Fibroblast of the aortic adventitia (primary cell): ENCODE data around the gene EMID1. TPM values are rescaled to one million over a fixed set of nuclear protein-coding genes. Genes with fewer than 3 reads are reported as not detected.

ENCODE experiments used
- DNase-seq: peaks from one replicate; pipeline ENCODE4 v3.0.0-alpha.2; 2010; ENCODE audit warnings: low read depth
- H3K4me3 ChIP-seq: 2 replicates; pipeline ENCODE4 v1.5.1; 2011; ENCODE audit warnings: low read depth, mild to moderate bottlenecking, control low read depth, low read length, moderate library complexity
- total RNA-seq: library from RNA; depleted of rRNA; stranded (reverse); fragments of >200 nt; gene quantifications from 2 replicates; pipeline ENCODE4 v1.2.3, GENCODE V29; 2012; ENCODE audit warnings: low replicate concordance
- TF ChIP-seq, protein P1 (sequence below): IDR thresholded peaks from 2 replicates; pipeline ENCODE4 v1.5.1; 2011; ENCODE audit warnings: mild to moderate bottlenecking, low read length, control low read depth, inconsistent platforms; ENCODE audit not compliant: insufficient read depth

The EMID1 gene
- total RNA-seq, 1 donor, result not detected

DNA sequence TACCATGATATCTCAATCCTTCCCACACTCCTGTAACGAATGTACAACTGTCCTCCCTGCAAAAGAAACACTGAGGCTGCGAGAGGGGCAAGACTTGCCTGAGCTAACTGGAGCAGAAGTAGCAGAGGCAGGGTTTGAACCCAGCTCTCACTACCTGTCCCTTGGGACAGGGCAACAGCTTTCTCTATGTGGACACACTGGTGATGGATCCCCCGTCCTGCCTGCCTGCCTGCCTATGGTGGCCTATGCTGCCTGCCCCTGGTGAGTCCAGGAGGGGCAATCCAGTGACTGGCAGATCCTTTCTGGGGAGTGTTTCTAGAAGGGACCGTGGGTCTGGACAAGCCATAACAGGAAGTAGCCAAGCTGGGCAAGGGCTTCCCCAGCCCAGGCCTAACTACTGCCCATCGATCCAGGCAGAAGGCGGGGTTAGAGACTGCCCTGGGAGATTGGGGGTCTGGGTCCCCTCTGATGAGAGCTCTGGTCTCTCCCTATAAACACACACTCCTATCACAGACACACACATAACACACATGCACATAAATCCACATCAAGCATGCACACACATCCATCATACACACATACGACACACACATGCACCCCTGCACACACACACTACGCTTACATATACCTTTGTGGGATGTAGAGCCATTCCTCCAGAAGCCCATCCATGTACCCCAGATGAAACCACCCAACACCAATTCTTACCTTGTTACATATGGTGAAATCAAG is 1.1 kb upstream of the EMID1 start:
- no peak for DNase-seq
- H3K4me3 ChIP-seq, result no peak overlapping the region
- TF ChIP-seq, protein P1, sequence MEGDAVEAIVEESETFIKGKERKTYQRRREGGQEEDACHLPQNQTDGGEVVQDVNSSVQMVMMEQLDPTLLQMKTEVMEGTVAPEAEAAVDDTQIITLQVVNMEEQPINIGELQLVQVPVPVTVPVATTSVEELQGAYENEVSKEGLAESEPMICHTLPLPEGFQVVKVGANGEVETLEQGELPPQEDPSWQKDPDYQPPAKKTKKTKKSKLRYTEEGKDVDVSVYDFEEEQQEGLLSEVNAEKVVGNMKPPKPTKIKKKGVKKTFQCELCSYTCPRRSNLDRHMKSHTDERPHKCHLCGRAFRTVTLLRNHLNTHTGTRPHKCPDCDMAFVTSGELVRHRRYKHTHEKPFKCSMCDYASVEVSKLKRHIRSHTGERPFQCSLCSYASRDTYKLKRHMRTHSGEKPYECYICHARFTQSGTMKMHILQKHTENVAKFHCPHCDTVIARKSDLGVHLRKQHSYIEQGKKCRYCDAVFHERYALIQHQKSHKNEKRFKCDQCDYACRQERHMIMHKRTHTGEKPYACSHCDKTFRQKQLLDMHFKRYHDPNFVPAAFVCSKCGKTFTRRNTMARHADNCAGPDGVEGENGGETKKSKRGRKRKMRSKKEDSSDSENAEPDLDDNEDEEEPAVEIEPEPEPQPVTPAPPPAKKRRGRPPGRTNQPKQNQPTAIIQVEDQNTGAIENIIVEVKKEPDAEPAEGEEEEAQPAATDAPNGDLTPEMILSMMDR, result no peak

DNA sequence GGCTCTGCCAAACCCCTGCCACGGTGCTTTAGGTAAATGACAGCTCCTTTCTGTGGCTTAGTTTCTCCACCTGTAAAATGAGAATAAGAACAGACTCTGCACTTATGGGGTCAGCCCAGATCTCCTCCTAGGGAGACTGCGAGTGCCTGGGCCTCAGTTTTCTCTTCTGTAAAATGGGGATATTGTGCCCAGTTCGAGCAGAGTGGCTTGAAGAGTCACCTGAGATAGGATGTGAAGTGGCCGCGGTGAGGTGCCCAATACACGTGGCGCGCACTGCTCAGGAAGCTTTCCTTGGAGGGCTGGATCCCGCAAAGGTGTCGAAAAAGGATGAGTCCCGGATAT is 473 bp upstream of the EMID1 start:
- DNase-seq, result no peak
- peak overlapping the region; percentile 39 for H3K4me3 ChIP-seq
- TF ChIP-seq, protein P1, result no peak

DNA sequence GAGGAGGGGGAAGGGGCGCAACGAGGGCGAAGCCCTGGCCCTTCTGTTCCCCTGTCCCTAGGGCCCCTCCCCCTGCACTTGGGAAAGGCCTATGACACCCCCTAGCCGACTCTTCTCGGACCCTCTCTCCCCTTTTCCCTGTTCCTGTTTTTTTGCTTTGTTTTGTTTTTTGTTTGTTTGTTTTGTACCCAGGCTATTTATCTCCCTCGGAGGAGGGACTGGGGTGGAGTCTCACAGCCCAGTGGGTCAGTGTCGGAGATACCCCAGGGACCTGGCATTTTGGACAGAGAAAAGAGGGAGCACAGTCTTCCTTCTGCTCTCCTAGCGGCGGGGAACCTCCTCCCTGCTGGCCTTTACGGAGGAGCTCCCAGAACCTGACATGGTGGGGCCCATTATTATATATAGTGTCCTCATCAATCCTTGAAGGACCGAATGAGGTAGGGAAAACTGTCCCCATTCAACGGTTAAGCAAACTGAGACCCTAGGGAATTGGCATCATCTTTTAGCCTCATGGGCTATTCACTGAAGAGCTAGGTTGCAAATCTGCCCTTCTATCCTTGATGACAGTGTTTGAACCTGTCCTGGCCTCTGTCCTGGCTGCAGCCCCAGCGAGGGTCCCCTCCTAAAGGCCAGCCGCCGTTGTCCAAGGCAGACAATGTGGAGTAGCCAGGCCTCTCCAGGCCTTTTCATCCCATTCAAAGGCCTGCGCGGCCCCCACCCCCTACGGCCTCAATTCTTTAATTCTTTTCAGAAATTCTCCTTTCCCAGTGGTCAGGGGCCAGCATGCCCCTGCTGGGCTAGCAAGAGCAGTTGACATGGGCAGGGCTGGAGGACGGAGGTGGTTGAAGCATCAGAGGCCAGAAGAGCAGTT is 911 bp downstream of the EMID1 start:
- H3K4me3 ChIP-seq, result peak overlapping the region; percentile 57
- no peak for DNase-seq
- TF ChIP-seq, protein P1, result no peak

DNA sequence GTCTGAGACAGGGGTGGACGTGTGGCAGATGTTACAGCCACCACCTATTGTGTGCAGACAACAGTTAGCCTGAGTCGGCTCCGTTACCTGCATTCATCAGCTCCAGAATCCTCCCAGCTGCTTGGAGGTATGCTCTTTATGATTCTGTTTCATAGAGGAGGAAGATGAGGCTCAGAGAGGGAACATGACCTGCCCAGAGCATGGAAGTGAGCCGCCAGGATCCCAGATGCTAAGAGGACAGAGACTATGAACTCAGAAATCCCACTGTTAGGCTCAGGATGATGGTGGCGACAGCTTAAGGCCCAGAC is 1.5 kb downstream of the EMID1 start:
- no peak for DNase-seq
- TF ChIP-seq, protein P1, result no peak
- no peak overlapping the region for H3K4me3 ChIP-seq

DNA sequence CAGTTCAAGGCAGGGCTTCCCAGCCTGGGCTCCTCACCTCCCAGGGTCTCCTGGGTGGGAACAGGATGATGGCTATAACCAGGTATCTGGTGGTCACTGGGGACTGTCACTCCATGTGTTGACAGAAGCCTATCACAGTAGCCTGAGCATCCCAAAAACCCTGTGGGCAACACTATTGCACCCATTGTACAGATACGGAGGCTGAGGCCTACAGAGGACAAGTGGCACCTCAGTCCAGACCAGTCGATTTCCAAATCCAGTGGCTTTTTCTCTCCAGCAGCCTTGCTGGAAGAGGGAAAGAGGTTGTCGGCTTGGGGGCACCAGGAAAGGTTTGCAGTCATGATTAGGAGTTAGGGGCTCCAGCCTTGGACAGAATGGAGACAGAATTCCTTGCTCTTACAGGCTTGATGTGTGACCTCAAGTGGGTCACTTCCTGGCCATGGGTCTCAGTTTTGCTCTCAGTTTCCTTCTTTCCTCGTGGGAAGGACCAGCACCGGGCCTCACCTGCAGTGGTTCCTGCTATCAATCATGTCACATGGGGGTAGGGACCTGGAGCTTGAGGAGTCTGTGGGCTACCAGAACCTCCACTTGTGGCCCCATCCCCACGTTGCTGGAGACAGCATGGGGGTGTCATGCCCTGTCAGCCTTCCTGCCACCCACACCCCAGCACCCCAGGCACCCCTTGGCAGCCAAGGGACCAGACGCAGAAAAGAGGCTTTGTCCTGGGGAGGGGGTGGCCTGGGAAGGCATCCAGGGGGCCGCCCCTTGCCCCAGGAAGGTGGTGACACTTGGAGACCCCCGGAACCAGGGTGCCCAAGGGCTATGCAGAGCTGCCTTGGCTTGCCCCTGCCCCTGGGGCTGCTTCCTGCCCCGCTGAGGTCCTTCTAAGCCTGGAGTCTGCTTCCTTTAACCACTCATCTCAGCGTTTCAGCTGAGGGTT is 2.1 kb downstream of the EMID1 start:
- no peak for DNase-seq
- no peak overlapping the region for H3K4me3 ChIP-seq
- TF ChIP-seq, protein P1, result no peak

DNA sequence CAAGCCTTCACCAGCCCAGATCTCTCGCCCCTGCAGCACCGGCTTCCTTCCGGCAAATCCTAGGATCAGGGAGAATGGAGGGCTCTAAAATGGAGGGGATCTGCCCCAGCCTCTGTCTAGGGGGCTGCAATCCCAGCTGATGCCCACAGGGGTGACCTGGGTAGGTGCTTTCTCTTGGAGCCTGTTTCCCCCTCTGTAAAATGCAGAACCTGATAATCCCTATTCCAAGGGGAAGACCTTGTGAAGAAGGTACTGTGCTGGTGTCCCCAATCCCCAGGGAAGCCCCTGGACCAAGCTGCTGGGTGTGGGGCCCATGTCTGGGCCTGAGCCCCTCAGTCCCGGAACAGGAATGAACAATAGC is 2.8 kb downstream of the EMID1 start:
- no peak for DNase-seq
- TF ChIP-seq, protein P1, result no peak
- no peak overlapping the region for H3K4me3 ChIP-seq
